H9 (cell line): ENCODE data around the gene PAK1. TPM values are rescaled to one million over a fixed set of nuclear protein-coding genes. Genes with fewer than 3 reads are reported as not detected.

Experiments
- DNase-seq: peaks from one replicate; pipeline ENCODE4 v3.0.0-alpha.2; 2017
- H2AFZ ChIP-seq: one replicate; pipeline ENCODE4 v1.6.1; 2013; ENCODE audit warnings: mild to moderate bottlenecking, low read length, control low read depth, moderate library complexity
- H2AK5ac ChIP-seq: 2 replicates; pipeline ENCODE4 v1.6.1; 2013; ENCODE audit warnings: low read length, control low read depth, mixed read lengths; ENCODE audit not compliant: insufficient read length
- H2BK120ac ChIP-seq: one replicate; pipeline ENCODE4 v1.6.1; 2013; ENCODE audit warnings: low read depth, mild to moderate bottlenecking, low read length, control low read depth, inconsistent platforms; ENCODE audit not compliant: poor library complexity, severe bottlenecking
- H2BK12ac ChIP-seq: 2 replicates; pipeline ENCODE4 v1.6.1; 2013; ENCODE audit warnings: low read length, control low read depth, mixed read lengths, low read depth; ENCODE audit not compliant: insufficient read length
- H2BK15ac ChIP-seq: 2 replicates; pipeline ENCODE4 v1.6.1; 2013; ENCODE audit warnings: low read depth, low read length, control low read depth
- H2BK20ac ChIP-seq: one replicate; pipeline ENCODE4 v1.6.1; 2013; ENCODE audit warnings: low read depth, mild to moderate bottlenecking, low read length, control low read depth, inconsistent platforms; ENCODE audit not compliant: poor library complexity, severe bottlenecking
- H2BK5ac ChIP-seq: 2 replicates; pipeline ENCODE4 v1.6.1; 2013; ENCODE audit warnings: low read length, control low read depth, mixed read lengths; ENCODE audit not compliant: insufficient read length
- H3K14ac ChIP-seq: 2 replicates; pipeline ENCODE4 v1.6.1; 2013; ENCODE audit warnings: low read length, control low read depth; ENCODE audit not compliant: insufficient read depth
- H3K18ac ChIP-seq: 2 replicates; pipeline ENCODE4 v1.6.1; 2013; ENCODE audit warnings: low read depth, mild to moderate bottlenecking, mixed read lengths, low read length, control low read depth; ENCODE audit not compliant: insufficient read length
- H3K23ac ChIP-seq: 2 replicates; pipeline ENCODE4 v1.6.1; 2013; ENCODE audit warnings: low read length, control low read depth, mixed read lengths, low read depth; ENCODE audit not compliant: insufficient read length
- H3K23me2 ChIP-seq: 2 replicates; pipeline ENCODE4 v1.6.1; 2013; ENCODE audit warnings: low read depth, mild to moderate bottlenecking, mixed read lengths, low read length, control low read depth; ENCODE audit not compliant: insufficient read length, poor library complexity, severe bottlenecking
- H3K27ac ChIP-seq: 2 replicates; pipeline ENCODE4 v1.5.1; 2013; ENCODE audit warnings: low read length, control low read depth, mixed read lengths, low read depth; ENCODE audit not compliant: insufficient read length
- H3K27me3 ChIP-seq: 2 replicates; pipeline ENCODE4 v1.6.1; 2013; ENCODE audit warnings: low read length, control low read depth, inconsistent platforms; ENCODE audit not compliant: insufficient read depth
- H3K4ac ChIP-seq: 2 replicates; pipeline ENCODE4 v1.6.1; 2013; ENCODE audit warnings: low read depth, mild to moderate bottlenecking, control low read depth, inconsistent platforms, low read length, moderate library complexity
- H3K4me1 ChIP-seq: 2 replicates; pipeline ENCODE4 v1.6.1; 2013; ENCODE audit warnings: low read length, control low read depth, inconsistent platforms; ENCODE audit not compliant: insufficient read depth
- H3K4me2 ChIP-seq: 2 replicates; pipeline ENCODE4 v1.6.1; 2013; ENCODE audit warnings: low read length, control low read depth, mixed read lengths; ENCODE audit not compliant: insufficient read length, insufficient read depth
- H3K56ac ChIP-seq: 2 replicates; pipeline ENCODE4 v1.6.1; 2013; ENCODE audit warnings: low read depth, mild to moderate bottlenecking, mixed read lengths, low read length, control low read depth; ENCODE audit not compliant: insufficient read length
- H3K79me1 ChIP-seq: 2 replicates; pipeline ENCODE4 v1.6.1; 2013; ENCODE audit warnings: low read depth, mild to moderate bottlenecking, moderate library complexity, low read length, control low read depth, inconsistent platforms; ENCODE audit not compliant: insufficient read depth, poor library complexity, severe bottlenecking
- H3K79me2 ChIP-seq: 2 replicates; pipeline ENCODE4 v1.6.1; 2013; ENCODE audit warnings: low read length, control low read depth, inconsistent platforms; ENCODE audit not compliant: insufficient read depth
- H3K9ac ChIP-seq: 2 replicates; pipeline ENCODE4 v1.6.1; 2013; ENCODE audit warnings: low read length, control low read depth, mixed read lengths; ENCODE audit not compliant: insufficient read length; ENCODE audit errors: extremely low read depth
- H3K9me3 ChIP-seq: one replicate; pipeline ENCODE4 v1.6.1; 2013; ENCODE audit warnings: low read depth, low read length, inconsistent platforms; ENCODE audit not compliant: control insufficient read depth
- H3T11ph ChIP-seq: one replicate; pipeline ENCODE4 v1.6.1; 2013; ENCODE audit warnings: mild to moderate bottlenecking, low read length, control low read depth, inconsistent platforms
- H4K20me1 ChIP-seq: one replicate; pipeline ENCODE4 v1.6.1; 2013; ENCODE audit not compliant: control insufficient read depth, insufficient read length, insufficient read depth
- H4K5ac ChIP-seq: 2 replicates; pipeline ENCODE4 v1.6.1; 2013; ENCODE audit warnings: low read depth, mild to moderate bottlenecking, mixed read lengths, low read length, control low read depth; ENCODE audit not compliant: insufficient read length
- H4K8ac ChIP-seq: replicated peaks from 2 replicates; pipeline ENCODE4 v1.6.1; 2013; ENCODE audit warnings: low read length, control low read depth, mixed read lengths, low read depth; ENCODE audit not compliant: insufficient read length
- H4K91ac ChIP-seq: 2 replicates; pipeline ENCODE4 v1.6.1; 2013; ENCODE audit warnings: low read depth, mild to moderate bottlenecking, moderate library complexity, mixed read lengths, low read length, control low read depth; ENCODE audit not compliant: insufficient read length
- H3K27ac Mint-ChIP-seq, 3 experiments: 2 replicates in 2 of 3; 3 replicates in 1 of 3; pipeline ENCODE4 v1.8.0; 2020 to 2021; ENCODE audit warnings: mixed read lengths in 3 of 3, mild to moderate bottlenecking in 1 of 3, moderate library complexity in 1 of 3
- H3K27me3 Mint-ChIP-seq: 2 replicates; pipeline ENCODE4 v1.8.0; 2021; ENCODE audit warnings: low read depth, mild to moderate bottlenecking, moderate library complexity, mixed read lengths
- H3K36me3 Mint-ChIP-seq, 3 experiments: 2 replicates in 2 of 3; 3 replicates in 1 of 3; pipeline ENCODE4 v1.8.0; 2020 to 2021; ENCODE audit warnings: low read depth in 3 of 3, mixed read lengths in 3 of 3; ENCODE audit not compliant: insufficient read depth in 1 of 3
- H3K4me1 Mint-ChIP-seq, 2 experiments: 2 replicates each; pipeline ENCODE4 v1.8.0; 2020; ENCODE audit warnings: mixed read lengths in 2 of 2
- H3K4me3 Mint-ChIP-seq, 2 experiments: 2 replicates in 1 of 2; 3 replicates in 1 of 2; pipeline ENCODE4 v1.8.0; 2020 to 2021; ENCODE audit warnings: mild to moderate bottlenecking in 2 of 2, mixed read lengths in 2 of 2, moderate library complexity in 1 of 2
- H3K9me3 Mint-ChIP-seq, 2 experiments: 2 replicates in 1 of 2; 3 replicates in 1 of 2; pipeline ENCODE4 v1.8.0; 2020; ENCODE audit warnings: mild to moderate bottlenecking in 2 of 2, mixed read lengths in 2 of 2, moderate library complexity in 1 of 2
- CTCF ChIP-seq: fragments of 200-600 bp; sonication (generic); conservative IDR thresholded peaks from 3 replicates; pipeline ENCODE4 v1.8.0; 2021; ENCODE audit warnings: antibody characterized with exemption, mild to moderate bottlenecking
- WGBS: extraction: QIAGEN DNeasy Blood & Tissue Kit; methylation state at CpG from one replicate; pipeline ENCODE4 v1.1.7; 2013; ENCODE audit warnings: missing lambda C conversion rate, low lambda C conversion rate, mixed read lengths; ENCODE audit not compliant: insufficient read length; ENCODE audit errors: extremely low coverage; 5-methylcytosine and 5-hydroxymethylcytosine counted together
- total RNA-seq: library from RNA; stranded (reverse); gene quantifications from 2 replicates; pipeline ENCODE4 v1.2.1, GENCODE V29; 2021

PAK1 gene
- total RNA-seq, 1 experiment from 2014 or later, result 122 TPM

DNA sequence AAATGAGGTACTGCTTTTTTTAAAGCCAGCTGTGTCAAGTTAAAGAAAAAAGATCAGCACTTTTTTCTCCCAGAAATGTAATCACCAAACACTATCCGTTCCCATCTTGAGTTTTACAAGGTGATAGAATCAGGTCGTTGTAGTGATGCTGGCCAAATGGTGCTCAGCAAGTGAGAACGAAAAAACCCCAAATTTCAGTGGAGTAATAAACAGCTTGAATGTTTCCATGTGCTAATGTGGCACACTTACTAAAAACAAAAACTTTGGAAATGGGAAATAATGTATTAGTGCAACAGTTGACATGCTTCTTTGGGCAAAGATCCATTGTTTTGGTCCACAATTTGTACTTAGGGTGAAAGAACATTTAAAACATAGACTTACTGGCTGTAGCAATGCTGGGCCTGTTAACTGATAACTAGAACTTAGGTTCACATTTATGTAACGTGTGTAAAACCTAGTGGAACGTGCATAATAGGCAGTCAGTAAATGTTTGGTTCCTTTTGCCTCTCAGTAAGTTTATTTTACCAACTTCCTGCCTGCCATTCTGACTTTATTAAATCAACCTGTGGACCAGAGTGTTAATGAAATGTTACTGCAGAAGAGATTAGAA lies 157.1 kb downstream of the PAK1 start:
- Histone ChIP-seq H4K20me1 (no peaks in the 10 kb centered on the region), H2BK20ac (no peak overlapping the region), H4K91ac (no peak overlapping the region), H3K27ac (no peak overlapping the region), H3K14ac (no peak overlapping the region), H3K56ac (no peak overlapping the region), H2BK12ac (no peak overlapping the region), H2BK15ac (no peak overlapping the region), H3K27me3 (no peaks in the 10 kb centered on the region), H3K9me3 (no peaks in the 10 kb centered on the region), H3K79me1 (no peaks in the 10 kb centered on the region), H3K9ac (no peak overlapping the region), H3K23ac (no peak overlapping the region), H3K79me2 (no peaks in the 10 kb centered on the region), H3K18ac (no peak overlapping the region), H3K4me1 (no peaks in the 10 kb centered on the region), H3K4ac (no peak overlapping the region), H2AFZ (no peak overlapping the region), H4K5ac (no peak overlapping the region), H3K23me2 (no peaks in the 10 kb centered on the region), H2AK5ac (no peak overlapping the region), H2BK5ac (no peak overlapping the region), H4K8ac (no peak overlapping the region), H3T11ph (no peak overlapping the region), H2BK120ac (no peak overlapping the region), H3K4me2 (no peak overlapping the region)
- DNase-seq, result no peak
- Mint-ChIP-seq H3K4me1 (0 out of 4 replicates have a peak, but pooled peaks cover 0 to 3% of the 10 kb centered on the region in 2 experiments), H3K4me3 (no peak overlapping the region), H3K27me3 (no peaks in the 10 kb centered on the region; the same call in 1 of the 2 replicates), H3K27ac (no peak overlapping the region), H3K36me3 (peaks cover 0 to under 1% (median 0%) of the 10 kb centered on the region in 3 experiments; a peak in 1 of 7 replicates), H3K9me3 (no peaks in the 10 kb centered on the region)
- WGBS, result no CpG with 5 or more reads among the region's 5 CpGs
- TF ChIP-seq CTCF, result no peak
